GM19372 (cell line): ENCODE data around the gene ATP1A3.
"Not testable (repeated sequence)": the region's sequence is repeated elsewhere in the genome, so short reads cannot be mapped to it uniquely, and the experiment has no call there.

Experiments used
- ATAC-seq: cut with Tn5 transposase; IDR thresholded peaks from one replicate; pipeline ENCODE4 v1.9.1; 2021; ENCODE audit warnings: mild to moderate bottlenecking, low read depth, moderate library complexity; ENCODE audit not compliant: unreplicated experiment

Gene ATP1A3

GRCh38 chr19:41993612-41994483 lies at the start of gene ATP1A3:
ATP1A3 (minus strand) TSS chr19:41994230; CDS start chr19:41994076, 154 bp downstream.
- ATAC-seq = peak; percentile 71

GRCh38 chr19:42042455-42043170 lies 48.6 kb upstream of the ATP1A3 start:
- no peak for ATAC-seq

DNA sequence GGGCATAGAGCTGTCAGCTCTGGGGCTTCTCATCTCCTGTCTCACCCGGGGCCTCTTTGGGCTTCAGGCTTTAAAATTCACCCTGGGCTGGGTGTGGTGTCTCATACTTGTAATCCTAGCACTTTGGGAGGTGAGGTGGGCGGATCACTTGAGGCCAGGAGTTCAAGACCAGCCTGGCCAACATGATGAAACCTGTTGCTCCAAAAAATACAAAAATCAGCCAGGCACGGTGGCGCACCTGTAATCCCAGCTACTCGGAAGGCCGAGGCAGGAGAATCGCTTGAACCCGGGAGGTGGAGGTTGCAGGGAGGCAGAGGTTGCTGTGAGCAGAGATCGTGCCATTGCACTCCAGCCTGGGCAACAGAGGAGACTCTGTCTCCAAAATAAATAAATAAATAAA lies 46.5 kb upstream of the ATP1A3 start:
- not testable (repeated sequence) for ATAC-seq

GRCh38 chr19:42040031-42040430 lies 46.0 kb upstream of the ATP1A3 start:
- no peak for ATAC-seq

DNA sequence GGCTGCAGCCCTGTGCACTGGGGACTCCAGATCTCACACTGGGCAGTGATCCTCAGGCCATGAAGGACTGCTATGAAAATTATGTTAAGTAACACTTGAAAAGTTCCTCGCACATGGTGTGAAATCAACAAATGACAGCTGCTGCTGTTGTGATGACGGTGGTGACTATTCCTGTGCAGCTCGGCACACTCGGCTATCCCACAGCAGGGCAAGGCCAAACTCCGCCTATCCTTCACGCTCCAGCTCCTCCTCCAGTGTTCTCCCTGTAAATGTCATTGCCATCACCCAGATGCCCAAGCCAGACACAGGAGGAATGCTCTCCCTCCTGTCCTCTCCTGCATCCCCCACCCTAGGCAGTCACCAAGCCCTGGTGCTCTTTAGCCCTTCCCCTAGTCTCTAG lies 44.6 kb upstream of the ATP1A3 start:
- ATAC-seq = no peak

- ATAC-seq = no peak
Observed at GRCh38 chr19:42037649-42038048, 43.6 kb upstream of the ATP1A3 start.

- ATAC-seq = not testable (repeated sequence)
Observed at GRCh38 chr19:42034640-42035391, 40.8 kb upstream of the ATP1A3 start.

DNA sequence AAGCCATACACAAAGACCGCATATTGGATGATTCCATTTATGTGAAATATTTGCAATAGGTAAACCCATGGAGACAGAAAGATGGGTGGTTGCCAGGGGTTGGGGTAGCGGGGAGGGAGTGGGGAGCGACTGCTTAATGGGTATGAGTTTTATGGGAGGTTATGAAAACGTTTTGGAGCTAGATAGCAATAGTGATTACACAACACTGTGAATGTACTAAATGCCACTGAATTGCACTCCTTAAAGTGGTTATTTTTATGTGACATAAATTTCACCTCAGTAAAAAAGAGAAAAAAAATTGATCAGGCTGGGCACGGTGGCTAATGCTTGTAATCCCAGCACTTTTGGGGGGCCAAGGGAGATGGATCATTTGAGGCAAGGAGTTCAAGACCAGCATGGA lies 39.4 kb upstream of the ATP1A3 start:
- no peak for ATAC-seq

DNA sequence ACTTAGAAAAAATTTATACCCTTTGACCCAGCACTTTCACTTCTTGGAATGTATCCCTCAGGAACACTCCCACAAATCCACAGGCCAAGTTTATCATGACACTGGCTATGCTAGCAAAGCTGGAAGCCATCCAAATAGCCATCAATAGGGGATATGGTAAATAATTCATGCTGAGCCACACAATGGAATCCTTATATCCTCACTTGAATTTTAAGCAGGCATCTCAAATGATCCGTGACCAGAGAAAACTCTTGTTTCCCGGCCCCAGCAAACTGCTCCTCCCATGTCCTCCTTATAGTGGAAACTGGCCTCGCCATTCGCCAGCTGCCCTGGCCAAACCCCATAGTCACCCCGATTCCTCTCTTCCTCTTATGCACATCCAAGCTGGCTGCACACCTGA lies 38.4 kb upstream of the ATP1A3 start:
- ATAC-seq = no peak

DNA sequence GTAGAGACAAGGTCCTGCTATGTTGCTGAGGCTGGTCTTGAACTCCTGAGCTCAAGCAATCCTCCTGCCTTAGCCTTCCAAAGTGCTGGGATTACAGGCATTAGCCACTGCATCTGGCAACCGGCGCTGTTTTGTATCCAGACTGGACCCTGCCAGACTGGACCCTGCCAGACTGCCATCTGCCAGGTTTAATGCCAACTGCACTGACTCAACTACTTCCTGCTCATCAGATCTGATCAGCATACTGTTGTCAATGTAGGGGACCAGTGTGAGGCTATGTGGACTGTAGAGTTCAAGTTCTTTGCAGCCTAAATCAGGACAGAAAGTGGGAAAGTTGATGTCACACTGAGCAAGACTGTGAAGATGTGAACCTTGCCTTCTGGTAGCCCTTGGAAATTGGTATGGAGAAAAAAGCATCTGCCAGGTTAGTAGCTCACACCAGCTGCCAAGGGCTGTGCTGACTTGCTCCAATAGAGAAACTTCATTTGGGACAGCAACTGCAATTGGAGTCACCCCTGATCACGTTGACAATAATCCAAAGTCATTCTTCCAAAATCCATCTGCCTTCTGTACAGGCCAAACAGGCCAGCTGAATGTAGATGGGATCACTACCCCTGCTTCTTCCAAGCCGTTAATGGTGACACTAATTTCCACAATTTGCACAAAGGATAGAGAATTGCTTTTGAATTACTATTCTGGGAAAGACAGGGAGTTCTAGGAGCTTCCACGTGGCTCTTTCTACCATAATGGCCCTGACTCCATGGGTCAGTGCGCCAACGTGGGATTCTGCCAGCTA lies 36.8 kb upstream of the ATP1A3 start:
- no peak for ATAC-seq

GRCh38 chr19:42028304-42029216 lies 34.5 kb upstream of the ATP1A3 start:
- no peak for ATAC-seq

GRCh38 chr19:42024622-42025111 lies 30.6 kb upstream of the ATP1A3 start:
- ATAC-seq = no peak

DNA sequence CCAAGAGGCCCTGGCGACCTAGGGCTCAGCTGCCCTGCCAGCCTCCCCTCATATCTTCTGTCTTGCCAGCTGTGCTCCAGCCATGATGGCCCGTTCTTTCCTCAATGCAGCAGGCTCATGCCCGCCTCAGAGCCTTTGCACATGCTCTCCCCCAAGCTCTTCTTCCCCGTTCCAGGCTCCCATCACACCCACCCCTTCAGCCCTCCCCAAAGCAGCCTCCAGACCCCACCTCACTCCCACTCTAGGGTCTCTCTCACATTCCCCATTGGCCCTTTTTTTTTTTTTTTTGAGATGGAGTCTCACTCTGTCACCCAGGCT lies 29.9 kb upstream of the ATP1A3 start:
- ATAC-seq = no peak

DNA sequence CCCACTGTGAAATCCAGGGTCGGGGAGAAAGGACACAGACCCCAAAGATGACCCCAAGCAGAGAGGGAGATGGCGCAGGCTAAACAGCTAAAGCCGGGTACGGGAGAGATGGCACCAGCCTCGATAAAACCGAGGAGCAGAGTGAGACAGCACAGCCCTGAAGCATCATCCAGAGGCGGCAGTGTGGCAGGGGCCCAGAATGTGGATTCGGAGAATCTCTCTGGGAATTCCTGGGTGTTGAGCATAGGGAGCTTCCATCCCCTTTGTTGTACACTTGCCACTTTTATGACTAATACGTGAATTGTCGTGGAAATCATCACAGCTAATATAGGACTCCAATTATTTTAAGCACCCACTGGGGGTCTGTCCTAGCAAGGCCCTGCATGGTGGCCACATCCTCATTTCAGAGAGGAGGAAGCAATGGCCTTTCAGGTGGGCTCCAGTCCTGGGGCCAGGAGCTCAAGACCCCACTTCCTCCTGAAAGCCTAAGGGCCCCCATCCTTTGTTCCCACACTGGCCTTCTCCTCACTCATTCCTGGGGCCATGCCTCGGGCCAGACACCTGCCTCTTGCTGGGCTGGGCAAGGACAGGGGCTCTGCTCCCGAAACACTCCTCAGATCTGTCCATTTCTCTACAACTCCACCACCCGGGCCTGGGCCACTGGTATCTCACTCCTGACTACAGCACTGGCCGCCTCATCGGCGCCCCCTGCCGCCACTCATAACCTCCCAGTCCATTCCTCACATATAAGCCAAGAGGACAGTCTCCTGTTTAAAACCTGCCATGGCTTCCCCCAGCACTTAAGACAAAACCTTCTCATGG lies 29.3 kb upstream of the ATP1A3 start:
- no peak for ATAC-seq

- no peak for ATAC-seq
Observed at GRCh38 chr19:42022616-42023015, 28.6 kb upstream of the ATP1A3 start.

- ATAC-seq = no peak
Observed at GRCh38 chr19:42021185-42021584, 27.2 kb upstream of the ATP1A3 start.

DNA sequence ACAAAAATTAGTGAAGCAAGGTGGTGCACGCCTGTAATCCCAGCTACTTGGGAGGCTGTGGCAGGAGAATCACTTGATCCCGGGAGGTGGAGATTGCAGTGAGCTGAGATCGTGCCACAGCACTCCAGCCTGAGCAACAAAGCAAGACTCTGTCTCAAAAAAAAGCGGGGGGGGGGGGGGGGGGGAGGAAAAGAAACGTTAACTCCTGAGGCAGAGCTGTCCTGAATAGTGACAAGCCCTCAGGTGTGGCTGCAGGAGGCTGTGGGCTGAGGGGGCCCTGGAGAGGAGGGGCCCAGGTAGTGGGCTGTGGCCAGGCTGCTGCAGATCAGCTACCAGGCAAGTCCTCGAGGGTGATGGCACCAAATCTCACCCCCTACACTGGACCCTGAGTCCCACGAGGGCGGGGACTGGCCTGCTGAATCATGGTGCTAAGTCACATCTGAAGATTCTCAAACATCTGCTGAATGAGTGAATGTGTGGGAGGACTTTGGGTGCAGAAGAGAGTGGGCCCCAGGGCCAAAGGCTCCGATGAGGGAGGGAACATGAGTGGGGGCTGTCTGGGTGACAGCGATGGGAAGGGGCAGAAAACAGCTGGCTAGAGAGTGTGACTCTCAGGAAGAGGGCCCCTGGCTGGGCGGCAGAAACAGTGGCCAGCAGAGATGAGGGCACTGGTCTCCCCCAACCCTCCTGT lies 24.6 kb upstream of the ATP1A3 start:
- ATAC-seq = no peak

- ATAC-seq = no peak
Observed at GRCh38 chr19:42017040-42017439, 23.0 kb upstream of the ATP1A3 start.
